Spleen (tissue), 11 donors: ENCODE measurements around the gene CFAP20DC. TPM values are rescaled to one million over a fixed set of nuclear protein-coding genes. Genes with fewer than 3 reads are reported as not detected.

Experiments
- DNase-seq: peaks from one replicate; pipeline ENCODE4 v3.0.0-alpha.2; 2020
- H3K27ac ChIP-seq, 8 donors: fragments of 200-600 bp; sonication (generic) in 7 of 8; 1 replicate in 4 of 8; 2 replicates in 4 of 8; pipeline versions ENCODE4 v1.5.0 to v1.8.0; 2016 to 2021; ENCODE audit warnings: inconsistent platforms in 4 of 8, mild to moderate bottlenecking in 4 of 8, moderate library complexity in 1 of 8
- H3K27me3 ChIP-seq, 7 donors: fragments of 200-600 bp; sonication (generic) in 6 of 7; replicated peaks in 1 of 7; 1 replicate in 4 of 7; 2 replicates in 3 of 7; pipeline versions ENCODE4 v1.5.0 to v1.8.0; 2016 to 2021; ENCODE audit warnings: inconsistent platforms in 3 of 7, mild to moderate bottlenecking in 1 of 7
- H3K36me3 ChIP-seq, 6 donors: fragments of 200-600 bp; sonication (generic) in 5 of 6; 1 replicate in 4 of 6; 2 replicates in 2 of 6; pipeline versions ENCODE4 v1.5.0 to v1.8.0; 2016 to 2021; ENCODE audit warnings: inconsistent platforms in 2 of 6
- H3K4me1 ChIP-seq, 6 donors: fragments of 200-600 bp; sonication (generic) in 5 of 6; 1 replicate in 3 of 6; 2 replicates in 3 of 6; pipeline versions ENCODE4 v1.5.0 to v1.8.0; 2016 to 2021; ENCODE audit warnings: inconsistent platforms in 3 of 6
- H3K4me3 ChIP-seq, 8 donors: fragments of 200-600 bp; sonication (generic) in 7 of 8; 1 replicate in 4 of 8; 2 replicates in 4 of 8; pipeline versions ENCODE4 v1.5.0 to v1.8.0; 2016 to 2021; ENCODE audit warnings: inconsistent platforms in 4 of 8, mild to moderate bottlenecking in 4 of 8, moderate library complexity in 2 of 8
- H3K9me3 ChIP-seq, 8 donors: fragments of 200-600 bp; sonication (generic) in 7 of 8; 1 replicate in 4 of 8; 2 replicates in 4 of 8; pipeline versions ENCODE4 v1.5.0 to v1.8.0; 2016 to 2021; ENCODE audit warnings: inconsistent platforms in 4 of 8
- POLR2A ChIP-seq, 3 donors: fragments of 450-650 bp; IDR thresholded peaks; one replicate each; pipeline ENCODE4 v1.5.1; 2017; ENCODE audit warnings: antibody characterized with exemption in 3 of 3, mild to moderate bottlenecking in 1 of 3
- POLR2AphosphoS5 ChIP-seq, 3 donors: sonication (generic); formaldehyde crosslinking; IDR thresholded peaks; one replicate each; pipeline ENCODE4 v1.5.1; 2017; ENCODE audit warnings: antibody characterized with exemption in 3 of 3
- WGBS, 5 donors: extraction: QIAGEN DNeasy Blood & Tissue Kit in 3 of 5; methylation state at CpG; one replicate each; pipeline versions ENCODE4 v1.1.5 to v1.1.7; 2013 to 2018; 5-methylcytosine and 5-hydroxymethylcytosine counted together
- intact Hi-C: fragments of 100-400 bp; cut with DNase I; formaldehyde crosslinking; loops from one replicate; pipeline ENCODE4 v1.15.0; 2023; ENCODE audit warnings: low total_unique reads
- polyA plus RNA-seq, 3 donors: library from polyadenylated mRNA; stranded (reverse); fragments of 200-250 nt; gene quantifications; one replicate each; pipeline ENCODE4 v1.2.1, GENCODE V29; 2013
- total RNA-seq, 7 donors: library from RNA; depleted of rRNA in 3 of 7; stranded (reverse); fragments of >200 nt in 3 of 7; fragmentation: NEBNext Ultra II Directional in 4 of 7; extraction: Animal tissue kit (Norgen Biotek cat#: 25700) in 4 of 7; gene quantifications; one replicate each; pipeline versions ENCODE4 v1.1.0 to v1.2.1, GENCODE V29; 2016 to 2021
- TF ChIP-seq, protein P1 (sequence below), 11 experiments: fragments of 200-600 bp in 7 of 11; fragments of 450-650 bp in 4 of 11; sonication (generic) in 4 of 11; IDR thresholded peaks in 8 of 11; conservative IDR thresholded peaks in 3 of 11; 1 replicate in 7 of 11; 2 replicates in 4 of 11; pipeline versions ENCODE4 v1.4.0 to v1.8.0; 2016 to 2021; ENCODE audit warnings: antibody characterized with exemption in 11 of 11, inconsistent platforms in 4 of 11, mild to moderate bottlenecking in 1 of 11
- donor health status: healthy with polysubstance abuse.
- donor health status: DM: no; HTN: no; CAD: no; lungs with moderate emphysema.
- donor health status: DM: no; HTN: no; CAD: no.
- donor health status: Bipolar disorder and iron deficiency.
- donor health status: healthy.
- donor health status: DM: no; HTN: no; CAD: no.
- donor health status: DM: yes; HTN: yes; CAD: no.

Gene CFAP20DC
- total and polyA plus RNA-seq, 10 donors = 0.20 to 1.2 (median 0.58) TPM

DNA sequence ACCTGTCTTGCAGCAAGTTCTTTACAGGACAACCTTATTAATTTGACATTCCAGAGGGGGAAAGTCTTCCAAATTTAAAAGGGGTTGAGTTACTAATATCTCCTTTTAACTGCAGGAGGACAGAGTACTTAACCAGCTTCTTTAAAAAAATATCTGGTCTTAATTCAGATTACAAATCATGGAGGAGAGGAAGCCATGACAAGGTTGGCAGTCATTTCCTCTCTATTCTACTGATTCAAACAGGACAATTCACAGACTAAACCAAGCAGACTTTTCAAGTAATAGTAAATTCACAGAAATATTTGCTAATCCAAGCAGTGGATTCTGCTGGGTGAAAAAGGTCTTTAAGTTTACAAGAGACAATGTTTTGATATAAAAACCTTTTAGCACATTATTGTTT is 185.3 kb downstream of the CFAP20DC start:
- Histone ChIP-seq H3K9me3 (no peaks in the 10 kb centered on the region), H3K4me1 (peaks cover 0 to 11% (median 2%) of the 10 kb centered on the region in 6 donors), H3K27me3 (no peaks in the 10 kb centered on the region), H3K27ac (no peak overlapping the region), H3K4me3 (no peak overlapping the region), H3K36me3 (no peaks in the 10 kb centered on the region)
- intact Hi-C loops = no loop called here
- DNase-seq = no peak
- TF ChIP-seq POLR2A (IDR thresholded peaks at IDR 0.05) = no peak
- TF ChIP-seq POLR2AphosphoS5 (IDR thresholded peaks at IDR 0.05) = no peak
- TF ChIP-seq, protein P1, sequence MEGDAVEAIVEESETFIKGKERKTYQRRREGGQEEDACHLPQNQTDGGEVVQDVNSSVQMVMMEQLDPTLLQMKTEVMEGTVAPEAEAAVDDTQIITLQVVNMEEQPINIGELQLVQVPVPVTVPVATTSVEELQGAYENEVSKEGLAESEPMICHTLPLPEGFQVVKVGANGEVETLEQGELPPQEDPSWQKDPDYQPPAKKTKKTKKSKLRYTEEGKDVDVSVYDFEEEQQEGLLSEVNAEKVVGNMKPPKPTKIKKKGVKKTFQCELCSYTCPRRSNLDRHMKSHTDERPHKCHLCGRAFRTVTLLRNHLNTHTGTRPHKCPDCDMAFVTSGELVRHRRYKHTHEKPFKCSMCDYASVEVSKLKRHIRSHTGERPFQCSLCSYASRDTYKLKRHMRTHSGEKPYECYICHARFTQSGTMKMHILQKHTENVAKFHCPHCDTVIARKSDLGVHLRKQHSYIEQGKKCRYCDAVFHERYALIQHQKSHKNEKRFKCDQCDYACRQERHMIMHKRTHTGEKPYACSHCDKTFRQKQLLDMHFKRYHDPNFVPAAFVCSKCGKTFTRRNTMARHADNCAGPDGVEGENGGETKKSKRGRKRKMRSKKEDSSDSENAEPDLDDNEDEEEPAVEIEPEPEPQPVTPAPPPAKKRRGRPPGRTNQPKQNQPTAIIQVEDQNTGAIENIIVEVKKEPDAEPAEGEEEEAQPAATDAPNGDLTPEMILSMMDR (IDR thresholded peaks at IDR 0.05 in 8 of 11, conservative IDR thresholded peaks at IDR 0.05 in 3 of 11) = no peak

DNA sequence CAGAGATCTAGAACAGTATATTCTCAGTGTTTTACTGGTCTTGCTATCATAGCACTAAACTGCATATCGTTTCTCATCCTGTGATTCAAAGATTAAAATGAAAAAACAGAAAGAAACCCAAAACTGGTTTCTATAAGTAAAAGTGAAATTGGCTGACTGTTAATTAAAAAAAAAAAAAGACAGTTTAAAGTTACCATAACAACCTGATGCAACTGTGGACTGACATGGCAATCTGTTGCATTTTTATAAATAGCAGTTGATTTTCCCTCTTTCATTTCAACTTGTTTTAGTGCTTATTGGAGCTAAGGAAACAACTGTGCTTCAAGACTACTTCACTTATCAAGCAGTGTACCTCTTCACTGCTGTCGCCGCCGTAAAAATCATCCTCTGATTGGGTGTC is 186.6 kb downstream of the CFAP20DC start:
- intact Hi-C loops = no loop called here
- H3K27me3 ChIP-seq = no peaks in the 10 kb centered on the region
- no peaks in the 10 kb centered on the region for H3K9me3 ChIP-seq
- H3K4me1 ChIP-seq = peaks cover 0 to 6% (median under 1%) of the 10 kb centered on the region in 6 donors
- no peak overlapping the region for H3K4me3 ChIP-seq
- H3K27ac ChIP-seq = no peak overlapping the region
- 83 to 89% (median 85%) methylated on average over 4 of the region's 4 CpGs for WGBS, 5 donors
- DNase-seq = no peak
- no peaks in the 10 kb centered on the region for H3K36me3 ChIP-seq
- TF ChIP-seq POLR2A (IDR thresholded peaks at IDR 0.05) (no peak), POLR2AphosphoS5 (IDR thresholded peaks at IDR 0.05) (no peak)
- TF ChIP-seq, protein P1 (IDR thresholded peaks at IDR 0.05 in 8 of 11, conservative IDR thresholded peaks at IDR 0.05 in 3 of 11) = no peak

DNA sequence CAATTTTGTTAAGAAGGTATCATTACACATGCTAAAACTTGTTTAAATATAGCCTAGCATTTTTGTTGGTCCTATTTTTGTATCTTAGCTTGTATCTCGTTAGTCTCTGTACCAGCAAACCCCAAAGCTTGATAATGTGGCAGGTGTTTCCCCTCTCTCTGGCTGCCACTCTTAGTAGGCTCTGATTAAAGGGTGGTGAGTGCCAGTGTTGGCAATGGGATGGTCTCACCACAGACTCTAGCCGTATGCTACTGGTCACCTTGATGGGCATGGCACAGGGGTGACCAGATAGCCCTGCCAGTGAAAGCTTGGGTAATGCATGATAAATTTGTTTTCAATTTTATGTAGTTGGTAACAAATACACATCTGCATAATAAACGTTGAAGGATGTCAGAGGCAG is 188.3 kb downstream of the CFAP20DC start:
- H3K4me1 ChIP-seq = no peaks in the 10 kb centered on the region
- intact Hi-C loops = no loop called here

DNA sequence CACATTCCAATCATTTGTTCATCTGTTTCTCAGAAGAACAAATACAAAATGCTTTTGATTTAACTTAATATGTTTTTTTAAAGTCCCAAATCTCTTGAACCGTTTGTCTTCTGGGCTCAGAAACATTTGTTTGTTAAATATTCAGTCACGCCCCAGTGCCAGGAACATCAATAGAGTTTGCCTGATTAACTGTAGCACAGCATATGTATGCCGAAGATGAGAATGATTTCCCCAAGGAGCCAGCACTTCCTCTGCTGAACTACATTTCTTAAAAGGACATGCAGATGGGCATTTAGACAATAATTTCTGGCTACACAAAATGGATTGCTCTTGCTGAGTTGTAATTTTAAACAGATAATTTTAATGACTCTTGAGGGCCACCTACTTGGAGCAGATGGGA is 191.7 kb downstream of the CFAP20DC start:
- no peak for DNase-seq
- 37 to 66% (median 50%) methylated on average over 3 of the region's 3 CpGs for WGBS, 5 donors
- Histone ChIP-seq H3K27ac (no peak overlapping the region), H3K4me1 (no peaks in the 10 kb centered on the region), H3K36me3 (no peaks in the 10 kb centered on the region), H3K27me3 (no peaks in the 10 kb centered on the region), H3K9me3 (no peaks in the 10 kb centered on the region), H3K4me3 (no peak overlapping the region)
- TF ChIP-seq, protein P1 (IDR thresholded peaks at IDR 0.05 in 8 of 11, conservative IDR thresholded peaks at IDR 0.05 in 3 of 11) = no peak
- TF ChIP-seq POLR2AphosphoS5 (IDR thresholded peaks at IDR 0.05) (no peak), POLR2A (IDR thresholded peaks at IDR 0.05) (no peak)
- intact Hi-C loops = no loop called here

More for the DNA sequence above, 188.3 kb downstream of the CFAP20DC start:
- Histone ChIP-seq H3K27me3 (no peaks in the 10 kb centered on the region), H3K36me3 (no peaks in the 10 kb centered on the region), H3K27ac (no peak overlapping the region), H3K9me3 (no peaks in the 10 kb centered on the region), H3K4me3 (no peak overlapping the region)
- DNase-seq = no peak
- WGBS, 5 donors = 40 to 64% (median 46%) methylated on average over 3 of the region's 3 CpGs
- TF ChIP-seq, protein P1 (IDR thresholded peaks at IDR 0.05 in 8 of 11, conservative IDR thresholded peaks at IDR 0.05 in 3 of 11) = no peak
- TF ChIP-seq POLR2A (IDR thresholded peaks at IDR 0.05) (no peak), POLR2AphosphoS5 (IDR thresholded peaks at IDR 0.05) (no peak)
